Heart left ventricle (tissue), 16 donors: ENCODE data around the gene SLC35F3. TPM values are rescaled to one million over a fixed set of nuclear protein-coding genes. Genes with fewer than 3 reads are reported as not detected.

Source experiments
- ATAC-seq, 4 donors: fragments of 200-7000 bp; cut with Tn5 transposase; one replicate each; pipeline ENCODE4 v1.9.1; 2020 to 2022; ENCODE audit warnings: moderate library complexity in 4 of 4, mild to moderate bottlenecking in 3 of 4, moderate number of reproducible peaks in 1 of 4
- DNase-seq, 5 donors: peaks; one replicate each; pipeline ENCODE4 v3.0.0-alpha.2; 2020
- H3K27ac ChIP-seq, 12 donors: fragments of 200-600 bp; sonication (generic) in 4 of 12; one replicate each; pipeline versions ENCODE4 v1.5.0 to v1.8.0; 2016 to 2022; ENCODE audit warnings: mild to moderate bottlenecking in 2 of 12
- H3K27me3 ChIP-seq, 9 donors: fragments of 200-600 bp; sonication (generic) in 2 of 9; one replicate each; pipeline versions ENCODE4 v1.5.1 to v1.8.0; 2016 to 2022; ENCODE audit warnings: mild to moderate bottlenecking in 3 of 9
- H3K36me3 ChIP-seq, 9 donors: fragments of 200-600 bp; sonication (generic) in 2 of 9; one replicate each; pipeline versions ENCODE4 v1.5.0 to v1.8.0; 2018 to 2022; ENCODE audit warnings: mild to moderate bottlenecking in 2 of 9
- H3K4me1 ChIP-seq, 12 donors: fragments of 200-600 bp; sonication (generic) in 4 of 12; one replicate each; pipeline versions ENCODE4 v1.5.0 to v1.8.0; 2016 to 2022; ENCODE audit warnings: mild to moderate bottlenecking in 3 of 12
- H3K4me3 ChIP-seq, 12 donors: fragments of 200-600 bp; sonication (generic) in 4 of 12; one replicate each; pipeline versions ENCODE4 v1.5.0 to v1.8.0; 2017 to 2022; ENCODE audit warnings: mild to moderate bottlenecking in 9 of 12, moderate library complexity in 4 of 12
- H3K9me3 ChIP-seq, 12 donors: fragments of 200-600 bp; sonication (generic) in 4 of 12; one replicate each; pipeline versions ENCODE4 v1.5.0 to v1.8.0; 2016 to 2022; ENCODE audit warnings: mild to moderate bottlenecking in 1 of 12
- CTCF ChIP-seq, 12 donors: fragments of 200-600 bp; sonication (generic) in 4 of 12; IDR thresholded peaks; one replicate each; pipeline versions ENCODE4 v1.5.0 to v1.8.0; 2018 to 2022; ENCODE audit warnings: antibody characterized with exemption in 12 of 12, mild to moderate bottlenecking in 5 of 12
- POLR2A ChIP-seq, 2 donors: fragments of 450-650 bp; IDR thresholded peaks; one replicate each; pipeline ENCODE4 v1.6.1; 2017; ENCODE audit warnings: antibody characterized with exemption in 2 of 2, mild to moderate bottlenecking in 2 of 2, moderate library complexity in 2 of 2
- WGBS, 4 donors: extraction: QIAGEN DNeasy Blood & Tissue Kit in 2 of 4; methylation state at CpG; one replicate each; pipeline versions ENCODE4 v1.1.5 to v1.1.7; 2013 to 2018; 5-methylcytosine and 5-hydroxymethylcytosine counted together
- intact Hi-C, 10 donors: fragments of 100-400 bp; cut with DNase I; formaldehyde crosslinking; loops; one replicate each; pipeline versions ENCODE4 v1.11.1 to v1.14.2; 2022
- polyA plus RNA-seq, 2 donors: library from polyadenylated mRNA; stranded (reverse); fragments of 200-250 nt; gene quantifications; one replicate each; pipeline ENCODE4 v1.2.3, GENCODE V29; 2013
- total RNA-seq, 9 donors: library from RNA; depleted of rRNA in 2 of 9; stranded (reverse); fragments of >200 nt in 2 of 9; fragmentation: NEBNext Ultra II Directional in 3 of 9; extraction: Animal tissue kit (Norgen Biotek cat#: 25700) in 3 of 9; gene quantifications; one replicate each; pipeline versions ENCODE4 v1.1.0 to v1.2.4, GENCODE V29; 2016 to 2023
- donor health status: ischemic (EF 13 %, LVEDD 7.1; RV severe dilation, severe dysfunction).
- donor health status: healthy with polysubstance abuse.
- donor health status: DM: no; HTN: yes; CAD: no.
- donor health status: DM: no; HTN: no; CAD: no.
- donor health status: ischemic (EF 25% LVEDD 6.9; RV normal size, moderate dysfunction).
- donor health status: ischemic (EF 25% LVEDD 5.7; RV mildly dilated, moderate dysfunction).
- donor health status: healthy.
- donor health status: DM: yes; HTN: yes; CAD: no.
- donor health status: ischemic (EF 35%, LVEDD 5.7; RV mildly dilated, moderate dysfunction).
- donor health status: nonischemic (EF 11% LVEDD 7.7; RV severe dilation, severe dysfunction).
- donor health status: DM: yes; HTN: yes; CAD: no.
- donor health status: PGD.
- donor health status: ischemic (EF 29% LVEDD 5.4; RV normal size, mild dysfunction).
- donor health status: nonischemic (EF 23%, LVEDD 6.1; RV moderate dilation, normal function).

The SLC35F3 gene
- total and polyA plus RNA-seq, 11 donors: 0.03 to 0.11 (median 0.11) TPM; not detected in 8

- peaks cover 9 to 46% (median 15%) of the 10 kb centered on the region in 9 donors for H3K27me3 ChIP-seq
- H3K4me1 ChIP-seq: peaks cover 0 to 13% (median 0%) of the 10 kb centered on the region in 12 donors
- no peaks in the 10 kb centered on the region for H3K36me3 ChIP-seq
- no peak overlapping the region for H3K27ac ChIP-seq
- ATAC-seq (no peak), DNase-seq (no peak)
- TF ChIP-seq POLR2A (IDR thresholded peaks at IDR 0.05) (no peak), CTCF (IDR thresholded peaks at IDR 0.05) (no peak)
- intact Hi-C loops: loop anchor here in 2 of 10 donors (5.0 to 10.0 kb wide), 2 partner anchors 392 to 464 kb away; no protein-coding TSS in a partner anchor
- WGBS, 4 donors: 55 to 72% (median 61%) methylated on average over 1 of the region's 1 CpG
- H3K9me3 ChIP-seq: no peaks in the 10 kb centered on the region
- H3K4me3 ChIP-seq: no peak overlapping the region
Observed at GRCh38 chr1:233909195-233909594, 4.7 kb downstream of the SLC35F3 start.

GRCh38 chr1:233912447-233912846, 8.0 kb downstream of the SLC35F3 start:
- no peaks in the 10 kb centered on the region for H3K9me3 ChIP-seq
- H3K36me3 ChIP-seq: no peaks in the 10 kb centered on the region
- WGBS, 4 donors: 80 to 87% (median 85%) methylated on average over 8 of the region's 8 CpGs
- peaks cover 0 to 19% (median 0%) of the 10 kb centered on the region in 9 donors for H3K27me3 ChIP-seq
- TF ChIP-seq POLR2A (IDR thresholded peaks at IDR 0.05) (no peak), CTCF (IDR thresholded peaks at IDR 0.05) (no peak)
- no peaks in the 10 kb centered on the region for H3K4me1 ChIP-seq
- no peak overlapping the region for H3K27ac ChIP-seq
- intact Hi-C loops: no loop called here
- DNase-seq (no peak), ATAC-seq (no peak)
- no peak overlapping the region for H3K4me3 ChIP-seq

- H3K4me3 ChIP-seq: no peak overlapping the region
- no peaks in the 10 kb centered on the region for H3K4me1 ChIP-seq
- H3K9me3 ChIP-seq: no peaks in the 10 kb centered on the region
- ATAC-seq (no peak), DNase-seq (no peak)
- H3K27ac ChIP-seq: no peak overlapping the region
- H3K27me3 ChIP-seq: peaks cover 0 to 14% (median 0%) of the 10 kb centered on the region in 9 donors
- no peak for TF ChIP-seq CTCF (IDR thresholded peaks at IDR 0.05)
- no peak for TF ChIP-seq POLR2A (IDR thresholded peaks at IDR 0.05)
- intact Hi-C loops: no loop called here
- H3K36me3 ChIP-seq: no peaks in the 10 kb centered on the region
- 38 to 51% (median 42%) methylated on average over 4 of the region's 4 CpGs for WGBS, 4 donors
Observed at GRCh38 chr1:233912909-233913308, 8.4 kb downstream of the SLC35F3 start.

- 64 to 79% (median 70%) methylated on average over 5 of the region's 5 CpGs for WGBS, 4 donors
Observed at GRCh38 chr1:233916706-233917105, 12.2 kb downstream of the SLC35F3 start.

More at GRCh38 chr1:233916706-233917105, 12.2 kb downstream of the SLC35F3 start:
- no peak for DNase-seq
- H3K36me3 ChIP-seq: no peaks in the 10 kb centered on the region
- no peak for ATAC-seq
- H3K9me3 ChIP-seq: no peaks in the 10 kb centered on the region
- peaks cover 0 to 9% (median 0%) of the 10 kb centered on the region in 9 donors for H3K27me3 ChIP-seq
- H3K4me3 ChIP-seq: no peak overlapping the region
- no peak overlapping the region for H3K27ac ChIP-seq
- TF ChIP-seq POLR2A (IDR thresholded peaks at IDR 0.05) (no peak), CTCF (IDR thresholded peaks at IDR 0.05) (no peak)
- intact Hi-C loops: no loop called here
- no peaks in the 10 kb centered on the region for H3K4me1 ChIP-seq
